HEK293 (cell line): Measurements from ENCODE around the gene AMN.

Source experiments
- CTCF ChIA-PET: fragments of 350-600 bp; formaldehyde crosslinking; extraction: SDS; loops from one replicate; lab custom pipeline; 2021; ENCODE audit warnings: antibody characterized with exemption; lab: Yijun Ruan, JAX
- POLR2A ChIA-PET: fragments of 300-600 bp; formaldehyde crosslinking; extraction: SDS; loops from one replicate; lab custom pipeline; 2020; ENCODE audit warnings: antibody characterized with exemption, inconsistent platforms; lab: Yijun Ruan, JAX
- H3K27ac ChIP-seq: fragments of 200-500 bp; sonication (Bioruptor generic); 2 replicates; pipeline ENCODE4 v1.5.1; 2014; ENCODE audit warnings: low read depth, low read length, control low read depth, inconsistent platforms; ENCODE audit errors: extremely low read depth
- H3K36me3 ChIP-seq, 2 experiments: fragments of 200-500 bp in 1 of 2; sonication (Bioruptor generic) in 1 of 2; 1 replicate in 1 of 2; 2 replicates in 1 of 2; pipeline ENCODE4 v1.5.1; 2014 to 2017; ENCODE audit warnings: inconsistent platforms in 2 of 2, low read length in 2 of 2; ENCODE audit not compliant: control insufficient read depth in 2 of 2, insufficient read depth in 1 of 2
- H3K4me1 ChIP-seq: fragments of 200-500 bp; sonication (Bioruptor generic); 2 replicates; pipeline ENCODE4 v1.5.1; 2014; ENCODE audit warnings: mild to moderate bottlenecking, low read length, inconsistent platforms; ENCODE audit not compliant: control insufficient read depth, insufficient read depth
- H3K4me3 ChIP-seq: 2 replicates; pipeline ENCODE4 v1.5.1; 2011; ENCODE audit warnings: low read depth, mild to moderate bottlenecking, control low read depth, low read length, moderate library complexity
- H3K9me3 ChIP-seq: fragments of 200-500 bp; sonication (Bioruptor generic); 2 replicates; pipeline ENCODE4 v1.5.1; 2014; ENCODE audit warnings: low read depth, low read length, inconsistent platforms; ENCODE audit not compliant: control insufficient read depth, insufficient read depth
- GLIS2 ChIP-seq: fragments of 450-650 bp; formaldehyde crosslinking; IDR thresholded peaks from 2 replicates; pipeline ENCODE4 v1.5.1; 2016; ENCODE audit warnings: missing biosample characterization, missing genetic modification characterization
- KLF1 ChIP-seq: fragments of 450-650 bp; formaldehyde crosslinking; IDR thresholded peaks from 2 replicates; pipeline ENCODE4 v1.5.1; 2016; ENCODE audit warnings: missing biosample characterization, missing genetic modification characterization
- KLF10 ChIP-seq: fragments of 450-650 bp; IDR thresholded peaks from 2 replicates; pipeline ENCODE4 v1.5.1; 2018; ENCODE audit warnings: missing biosample characterization, mild to moderate bottlenecking, missing genetic modification characterization
- RBAK ChIP-seq: fragments of 450-650 bp; formaldehyde crosslinking; IDR thresholded peaks from 2 replicates; pipeline ENCODE4 v1.5.1; 2016; ENCODE audit warnings: missing biosample characterization, missing genetic modification characterization
- TRIM28 ChIP-seq: IDR thresholded peaks from 2 replicates; pipeline ENCODE4 v1.6.1; 2011; ENCODE audit warnings: low read length, control low read depth, borderline replicate concordance
- YY1 ChIP-seq: fragments of 450-650 bp; formaldehyde crosslinking; IDR thresholded peaks from 2 replicates; pipeline ENCODE4 v1.5.1; 2018; ENCODE audit warnings: missing biosample characterization, missing genetic modification characterization
- ZBTB1 ChIP-seq: fragments of 450-650 bp; formaldehyde crosslinking; IDR thresholded peaks from 2 replicates; pipeline ENCODE4 v1.5.1; 2016; ENCODE audit warnings: missing biosample characterization, missing genetic modification characterization
- ZFHX2 ChIP-seq: fragments of 450-650 bp; formaldehyde crosslinking; conservative IDR thresholded peaks from 2 replicates; pipeline ENCODE4 v1.5.1; 2016; ENCODE audit warnings: missing biosample characterization, missing genetic modification characterization
- ZFP37 ChIP-seq: fragments of 450-650 bp; formaldehyde crosslinking; IDR thresholded peaks from 2 replicates; pipeline ENCODE4 v1.5.1; 2016; ENCODE audit warnings: missing biosample characterization, missing genetic modification characterization
- ZNF211 ChIP-seq: fragments of 450-650 bp; formaldehyde crosslinking; IDR thresholded peaks from 2 replicates; pipeline ENCODE4 v1.5.1; 2016; ENCODE audit warnings: low read depth, missing biosample characterization, missing genetic modification characterization
- ZNF221 ChIP-seq: fragments of 450-650 bp; formaldehyde crosslinking; IDR thresholded peaks from 2 replicates; pipeline ENCODE4 v1.5.1; 2017; ENCODE audit warnings: missing biosample characterization, missing genetic modification characterization, borderline replicate concordance
- ZNF24 ChIP-seq: fragments of 450-650 bp; formaldehyde crosslinking; IDR thresholded peaks from 2 replicates; pipeline ENCODE4 v1.5.1; 2016; ENCODE audit warnings: missing biosample characterization, missing genetic modification characterization
- ZNF280D ChIP-seq: fragments of 450-650 bp; formaldehyde crosslinking; IDR thresholded peaks from 2 replicates; pipeline ENCODE4 v1.5.1; 2016; ENCODE audit warnings: missing biosample characterization, missing genetic modification characterization
- ZNF366 ChIP-seq: fragments of 450-650 bp; formaldehyde crosslinking; conservative IDR thresholded peaks from 2 replicates; pipeline ENCODE4 v1.5.1; 2016; ENCODE audit warnings: missing biosample characterization, missing genetic modification characterization
- ZNF394 ChIP-seq: fragments of 450-650 bp; formaldehyde crosslinking; IDR thresholded peaks from 2 replicates; pipeline ENCODE4 v1.5.1; 2016; ENCODE audit warnings: missing biosample characterization, missing genetic modification characterization, mild to moderate bottlenecking, moderate library complexity, borderline replicate concordance
- ZNF544 ChIP-seq: fragments of 450-650 bp; formaldehyde crosslinking; IDR thresholded peaks from 2 replicates; pipeline ENCODE4 v1.5.0; 2017; ENCODE audit warnings: missing biosample characterization, missing genetic modification characterization
- ZNF561 ChIP-seq: fragments of 450-650 bp; IDR thresholded peaks from 2 replicates; pipeline ENCODE4 v1.5.1; 2018; ENCODE audit warnings: missing biosample characterization, missing genetic modification characterization, borderline replicate concordance
- ZNF571 ChIP-seq: fragments of 450-650 bp; formaldehyde crosslinking; IDR thresholded peaks from 2 replicates; pipeline ENCODE4 v1.5.0; 2017; ENCODE audit warnings: missing biosample characterization, missing genetic modification characterization
- ZNF610 ChIP-seq: fragments of 450-650 bp; formaldehyde crosslinking; IDR thresholded peaks from 2 replicates; pipeline ENCODE4 v1.5.1; 2016; ENCODE audit warnings: missing biosample characterization, missing genetic modification characterization, borderline replicate concordance
- ZNF707 ChIP-seq: fragments of 450-650 bp; formaldehyde crosslinking; IDR thresholded peaks from 2 replicates; pipeline ENCODE4 v1.5.1; 2016; ENCODE audit warnings: missing biosample characterization, missing genetic modification characterization
- ZNF747 ChIP-seq: fragments of 450-650 bp; formaldehyde crosslinking; IDR thresholded peaks from 2 replicates; pipeline ENCODE4 v1.5.1; 2016; ENCODE audit warnings: missing biosample characterization, missing genetic modification characterization
- ZNF777 ChIP-seq: fragments of 450-650 bp; formaldehyde crosslinking; IDR thresholded peaks from 2 replicates; pipeline ENCODE4 v1.5.1; 2017; ENCODE audit warnings: missing biosample characterization, missing genetic modification characterization, borderline replicate concordance
- TF ChIP-seq, protein P1 (sequence below): fragments of 450-650 bp; formaldehyde crosslinking; IDR thresholded peaks from 2 replicates; pipeline ENCODE4 v1.5.1; 2016; ENCODE audit warnings: missing biosample characterization, missing genetic modification characterization
- TF ChIP-seq, protein P2 (sequence below): fragments of 450-650 bp; formaldehyde crosslinking; IDR thresholded peaks from 2 replicates; pipeline ENCODE4 v1.5.1; 2016; ENCODE audit warnings: missing biosample characterization, missing genetic modification characterization

The AMN gene

GRCh38 chr14:102977475-102977874, 55.0 kb downstream of the AMN start:
- Histone ChIP-seq H3K9me3 (no peaks in the 10 kb centered on the region), H3K4me1 (no peaks in the 10 kb centered on the region), H3K36me3 (peaks cover 20 to 86% of the 10 kb centered on the region in 2 experiments; a peak in 2 of 3 replicates), H3K4me3 (no peak overlapping the region), H3K27ac (no peak overlapping the region)
- ChIA-PET CTCF (interaction anchor here (0.6 kb wide), 1 partner anchor 14 kb away, joined by 3 read pairs; no protein-coding TSS in a partner anchor), POLR2A (no interaction called here)
- TF ChIP-seq ZNF221 (no peak), ZNF280D (tag by site-specific recombination) (no peak), ZNF211 (tag by site-specific recombination) (no peak), ZNF561 (tag by site-specific recombination) (no peak), ZNF394 (tag by site-specific recombination) (no peak)

DNA sequence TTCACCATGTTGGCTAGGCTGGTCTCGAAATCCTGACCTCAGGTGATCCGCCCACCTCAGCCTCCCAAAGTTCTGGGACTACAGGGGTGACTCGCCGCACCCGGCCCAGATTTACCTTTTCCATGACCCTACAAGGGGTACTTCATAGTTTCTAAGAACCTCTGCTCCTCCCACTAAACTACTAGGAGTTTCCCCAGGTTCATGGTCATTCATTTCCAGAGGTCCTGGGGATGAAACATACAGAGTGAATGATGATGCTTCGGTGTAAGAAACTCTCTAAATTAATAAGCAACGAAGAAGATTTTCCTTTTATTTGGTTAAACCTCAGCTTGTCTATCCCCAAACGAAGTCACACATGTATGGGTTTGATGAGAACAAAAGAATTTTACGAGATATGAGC, 56.9 kb downstream of the AMN start:
- TF ChIP-seq KLF10 = no peak
- TF ChIP-seq KLF1 (tag by site-specific recombination) = no peak
- TF ChIP-seq ZBTB1 (tag by site-specific recombination) = no peak
- TF ChIP-seq ZFP37 (tag by site-specific recombination) = no peak
- no peak for TF ChIP-seq YY1 (tag by site-specific recombination)
- H3K4me1 ChIP-seq = no peaks in the 10 kb centered on the region
- peaks cover 20 to 83% of the 10 kb centered on the region in 2 experiments; a peak in 2 of 3 replicates for H3K36me3 ChIP-seq
- H3K27ac ChIP-seq = no peak overlapping the region
- no peak overlapping the region for H3K4me3 ChIP-seq
- ChIA-PET POLR2A (no interaction called here), CTCF (interaction anchor here (0.7 kb wide), 1 partner anchor 545 kb away, joined by 7 read pairs; no protein-coding TSS in a partner anchor)
- no peaks in the 10 kb centered on the region for H3K9me3 ChIP-seq

DNA sequence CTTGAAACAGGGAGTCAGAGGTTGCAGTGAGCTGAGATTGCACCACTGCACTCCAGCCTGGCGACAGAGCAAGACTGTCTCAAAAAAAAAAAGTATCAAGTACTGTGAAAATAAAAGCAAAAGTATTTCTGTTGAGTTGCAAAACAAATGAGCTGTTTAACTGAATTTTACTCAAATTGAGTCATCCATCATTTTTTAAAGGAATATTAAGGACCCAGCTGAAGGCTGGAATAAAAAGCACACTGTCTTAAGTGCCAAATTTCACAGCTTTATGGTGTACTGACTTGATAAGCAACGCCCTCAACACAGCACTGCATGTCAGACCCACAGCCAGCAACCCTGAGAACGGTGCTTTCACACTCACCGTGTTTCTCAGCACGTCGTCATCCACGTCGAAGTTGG, 57.9 kb downstream of the AMN start:
- H3K9me3 ChIP-seq = no peaks in the 10 kb centered on the region
- CTCF ChIA-PET = interaction anchor here (1.1 to 1.2 kb wide), 2 partner anchors 95 to 286 kb away, joined by 3 read pairs; no protein-coding TSS in a partner anchor
- H3K4me3 ChIP-seq = no peak overlapping the region
- POLR2A ChIA-PET = no interaction called here
- peaks cover 15 to 85% of the 10 kb centered on the region in 2 experiments; a peak in 2 of 3 replicates for H3K36me3 ChIP-seq
- no peak overlapping the region for H3K27ac ChIP-seq
- no peaks in the 10 kb centered on the region for H3K4me1 ChIP-seq
- TF ChIP-seq ZFHX2 (no peak), ZNF747 (no peak), ZNF777 (tag by site-specific recombination) (no peak), ZNF544 (tag by site-specific recombination) (no peak), GLIS2 (tag by site-specific recombination) (no peak), ZNF366 (tag by site-specific recombination) (no peak), RBAK (tag by site-specific recombination) (no peak), ZNF707 (no peak), TRIM28 (no peak), ZNF24 (tag by site-specific recombination) (no peak), ZNF610 (tag by site-specific recombination) (no peak), KLF10 (no peak), ZNF571 (tag by site-specific recombination) (no peak)
- TF ChIP-seq, protein P1, sequence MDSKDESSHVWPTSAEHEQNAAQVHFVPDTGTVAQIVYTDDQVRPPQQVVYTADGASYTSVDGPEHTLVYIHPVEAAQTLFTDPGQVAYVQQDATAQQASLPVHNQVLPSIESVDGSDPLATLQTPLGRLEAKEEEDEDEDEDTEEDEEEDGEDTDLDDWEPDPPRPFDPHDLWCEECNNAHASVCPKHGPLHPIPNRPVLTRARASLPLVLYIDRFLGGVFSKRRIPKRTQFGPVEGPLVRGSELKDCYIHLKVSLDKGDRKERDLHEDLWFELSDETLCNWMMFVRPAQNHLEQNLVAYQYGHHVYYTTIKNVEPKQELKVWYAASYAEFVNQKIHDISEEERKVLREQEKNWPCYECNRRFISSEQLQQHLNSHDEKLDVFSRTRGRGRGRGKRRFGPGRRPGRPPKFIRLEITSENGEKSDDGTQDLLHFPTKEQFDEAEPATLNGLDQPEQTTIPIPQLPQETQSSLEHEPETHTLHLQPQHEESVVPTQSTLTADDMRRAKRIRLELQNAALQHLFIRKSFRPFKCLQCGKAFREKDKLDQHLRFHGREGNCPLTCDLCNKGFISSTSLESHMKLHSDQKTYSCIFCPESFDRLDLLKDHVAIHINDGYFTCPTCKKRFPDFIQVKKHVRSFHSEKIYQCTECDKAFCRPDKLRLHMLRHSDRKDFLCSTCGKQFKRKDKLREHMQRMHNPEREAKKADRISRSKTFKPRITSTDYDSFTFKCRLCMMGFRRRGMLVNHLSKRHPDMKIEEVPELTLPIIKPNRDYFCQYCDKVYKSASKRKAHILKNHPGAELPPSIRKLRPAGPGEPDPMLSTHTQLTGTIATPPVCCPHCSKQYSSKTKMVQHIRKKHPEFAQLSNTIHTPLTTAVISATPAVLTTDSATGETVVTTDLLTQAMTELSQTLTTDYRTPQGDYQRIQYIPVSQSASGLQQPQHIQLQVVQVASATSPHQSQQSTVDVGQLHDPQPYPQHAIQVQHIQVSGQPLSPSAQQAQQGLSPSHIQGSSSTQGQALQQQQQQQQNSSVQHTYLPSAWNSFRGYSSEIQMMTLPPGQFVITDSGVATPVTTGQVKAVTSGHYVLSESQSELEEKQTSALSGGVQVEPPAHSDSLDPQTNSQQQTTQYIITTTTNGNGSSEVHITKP = no peak
- TF ChIP-seq, protein P2, sequence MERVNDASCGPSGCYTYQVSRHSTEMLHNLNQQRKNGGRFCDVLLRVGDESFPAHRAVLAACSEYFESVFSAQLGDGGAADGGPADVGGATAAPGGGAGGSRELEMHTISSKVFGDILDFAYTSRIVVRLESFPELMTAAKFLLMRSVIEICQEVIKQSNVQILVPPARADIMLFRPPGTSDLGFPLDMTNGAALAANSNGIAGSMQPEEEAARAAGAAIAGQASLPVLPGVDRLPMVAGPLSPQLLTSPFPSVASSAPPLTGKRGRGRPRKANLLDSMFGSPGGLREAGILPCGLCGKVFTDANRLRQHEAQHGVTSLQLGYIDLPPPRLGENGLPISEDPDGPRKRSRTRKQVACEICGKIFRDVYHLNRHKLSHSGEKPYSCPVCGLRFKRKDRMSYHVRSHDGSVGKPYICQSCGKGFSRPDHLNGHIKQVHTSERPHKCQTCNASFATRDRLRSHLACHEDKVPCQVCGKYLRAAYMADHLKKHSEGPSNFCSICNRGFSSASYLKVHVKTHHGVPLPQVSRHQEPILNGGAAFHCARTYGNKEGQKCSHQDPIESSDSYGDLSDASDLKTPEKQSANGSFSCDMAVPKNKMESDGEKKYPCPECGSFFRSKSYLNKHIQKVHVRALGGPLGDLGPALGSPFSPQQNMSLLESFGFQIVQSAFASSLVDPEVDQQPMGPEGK = no peak
